Naive B cell (primary cell): ENCODE measurements around the gene RYR3. TPM values are rescaled to one million over a fixed set of nuclear protein-coding genes. Genes with fewer than 3 reads are reported as not detected.

Experiments used
- ATAC-seq, 2 donors: fragments of 150-1000 bp; cut with Tn5 transposase; 2 replicates each; pipeline ENCODE4 v1.10.0; 2021; ENCODE audit warnings: low read depth in 2 of 2, mild to moderate bottlenecking in 2 of 2, moderate library complexity in 2 of 2
- DNase-seq: peaks from one replicate; pipeline ENCODE4 v3.0.0; 2022
- H3K27ac Mint-ChIP-seq, 6 donors: one replicate each; pipeline ENCODE4 v1.8.0; 2020 to 2022; ENCODE audit warnings: mild to moderate bottlenecking in 6 of 6, mixed read lengths in 6 of 6, moderate library complexity in 5 of 6, inconsistent platforms in 2 of 6
- H3K27me3 Mint-ChIP-seq, 3 donors: one replicate each; pipeline ENCODE4 v1.8.0; 2021 to 2022; ENCODE audit warnings: mixed read lengths in 3 of 3, mild to moderate bottlenecking in 1 of 3
- H3K36me3 Mint-ChIP-seq, 2 donors: one replicate each; pipeline ENCODE4 v1.8.0; 2020 to 2022; ENCODE audit warnings: mixed read lengths in 2 of 2, inconsistent platforms in 1 of 2, mild to moderate bottlenecking in 1 of 2
- H3K4me1 Mint-ChIP-seq, 3 donors: one replicate each; pipeline ENCODE4 v1.8.0; 2020 to 2022; ENCODE audit warnings: mixed read lengths in 3 of 3, inconsistent platforms in 1 of 3, mild to moderate bottlenecking in 1 of 3, moderate library complexity in 1 of 3
- H3K4me3 Mint-ChIP-seq, 8 donors: one replicate each; pipeline ENCODE4 v1.8.0; 2020 to 2022; ENCODE audit warnings: mild to moderate bottlenecking in 8 of 8, mixed read lengths in 8 of 8, moderate library complexity in 8 of 8, inconsistent platforms in 2 of 8
- H3K9me3 Mint-ChIP-seq, 7 donors: one replicate each; pipeline ENCODE4 v1.8.0; 2020 to 2022; ENCODE audit warnings: mixed read lengths in 7 of 7, mild to moderate bottlenecking in 5 of 7, inconsistent platforms in 2 of 7, moderate library complexity in 1 of 7
- polyA plus RNA-seq, 6 donors: library from polyadenylated mRNA; unstranded; fragments of 300-500 nt; fragmentation: Illumina TruSeq; gene quantifications; one replicate each; pipeline ENCODE4 v1.2.3, GENCODE V29; 2021; ENCODE audit warnings: low read depth in 6 of 6

Gene RYR3
- polyA plus RNA-seq, 6 donors from 2014 or later = 0.14 to 0.86 (median 0.23) TPM

GRCh38 chr15:33524274-33524673 is 213.5 kb downstream of the RYR3 start:
- peaks cover 0 to 6% (median 3%) of the 10 kb centered on the region in 7 donors for H3K9me3 Mint-ChIP-seq
- ATAC-seq (no peak), DNase-seq (no peak)
- H3K36me3 Mint-ChIP-seq = no peaks in the 10 kb centered on the region
- peaks cover 9 to 14% (median 11%) of the 10 kb centered on the region in 3 donors for H3K27me3 Mint-ChIP-seq
- H3K4me1 Mint-ChIP-seq = no peaks in the 10 kb centered on the region
- H3K27ac Mint-ChIP-seq = no peak overlapping the region
- H3K4me3 Mint-ChIP-seq = no peak overlapping the region

GRCh38 chr15:33526532-33526931 is 215.8 kb downstream of the RYR3 start:
- no peak overlapping the region for H3K4me3 Mint-ChIP-seq
- no peaks in the 10 kb centered on the region for H3K4me1 Mint-ChIP-seq
- H3K27me3 Mint-ChIP-seq = peaks cover 4 to 9% (median 5%) of the 10 kb centered on the region in 3 donors
- DNase-seq (no peak), ATAC-seq (no peak)
- H3K36me3 Mint-ChIP-seq = no peaks in the 10 kb centered on the region
- H3K9me3 Mint-ChIP-seq = peaks cover 0 to 6% (median 2%) of the 10 kb centered on the region in 7 donors
- H3K27ac Mint-ChIP-seq = no peak overlapping the region

- Mint-ChIP-seq H3K27me3 (peaks cover 0 to 12% (median 5%) of the 10 kb centered on the region in 3 donors), H3K9me3 (no peaks in the 10 kb centered on the region), H3K4me1 (no peaks in the 10 kb centered on the region), H3K36me3 (no peaks in the 10 kb centered on the region), H3K27ac (no peak overlapping the region), H3K4me3 (no peak overlapping the region)
- ATAC-seq (no peak), DNase-seq (no peak)
These were observed 222.4 kb downstream of the RYR3 start for GRCh38 chr15:33533197-33533596.

GRCh38 chr15:33534642-33535041 is 223.9 kb downstream of the RYR3 start:
- H3K27ac Mint-ChIP-seq = no peak overlapping the region
- no peak overlapping the region for H3K4me3 Mint-ChIP-seq
- peaks cover 0 to 2% (median 0%) of the 10 kb centered on the region in 7 donors for H3K9me3 Mint-ChIP-seq
- no peaks in the 10 kb centered on the region for H3K4me1 Mint-ChIP-seq
- peaks cover 0 to 14% (median 0%) of the 10 kb centered on the region in 3 donors for H3K27me3 Mint-ChIP-seq
- ATAC-seq = no peak
- no peaks in the 10 kb centered on the region for H3K36me3 Mint-ChIP-seq
- DNase-seq = no peak

- Mint-ChIP-seq H3K4me3 (no peak overlapping the region), H3K9me3 (peaks cover 0 to 2% (median 0%) of the 10 kb centered on the region in 7 donors), H3K27me3 (peaks cover 0 to 14% (median 0%) of the 10 kb centered on the region in 3 donors), H3K27ac (no peak overlapping the region), H3K4me1 (no peaks in the 10 kb centered on the region), H3K36me3 (no peaks in the 10 kb centered on the region)
- DNase-seq = no peak
- ATAC-seq = no peak
These were observed 224.4 kb downstream of the RYR3 start for GRCh38 chr15:33535135-33535534.

GRCh38 chr15:33539825-33540573 is 229.2 kb downstream of the RYR3 start:
- no peaks in the 10 kb centered on the region for H3K4me1 Mint-ChIP-seq
- no peak overlapping the region for H3K27ac Mint-ChIP-seq
- H3K27me3 Mint-ChIP-seq = peaks cover 0 to 26% (median 5%) of the 10 kb centered on the region in 3 donors
- ATAC-seq (no peak), DNase-seq (no peak)
- no peaks in the 10 kb centered on the region for H3K36me3 Mint-ChIP-seq
- H3K4me3 Mint-ChIP-seq = no peak overlapping the region
- peaks cover 0 to 2% (median 0%) of the 10 kb centered on the region in 7 donors for H3K9me3 Mint-ChIP-seq

GRCh38 chr15:33543957-33544356 is 233.2 kb downstream of the RYR3 start:
- Mint-ChIP-seq H3K4me3 (no peak overlapping the region), H3K27ac (no peak overlapping the region), H3K4me1 (no peaks in the 10 kb centered on the region), H3K36me3 (no peaks in the 10 kb centered on the region), H3K9me3 (peaks cover 0 to 7% (median 2%) of the 10 kb centered on the region in 7 donors), H3K27me3 (peaks cover 0 to 23% (median 5%) of the 10 kb centered on the region in 3 donors)
- DNase-seq (no peak), ATAC-seq (no peak)

GRCh38 chr15:33545866-33546265 is 235.1 kb downstream of the RYR3 start:
- ATAC-seq (no peak), DNase-seq (no peak)
- H3K9me3 Mint-ChIP-seq = peaks cover 0 to 7% (median 3%) of the 10 kb centered on the region in 7 donors
- H3K4me1 Mint-ChIP-seq = no peaks in the 10 kb centered on the region
- peaks cover 0 to 21% (median 5%) of the 10 kb centered on the region in 3 donors for H3K27me3 Mint-ChIP-seq
- no peak overlapping the region for H3K27ac Mint-ChIP-seq
- H3K36me3 Mint-ChIP-seq = no peaks in the 10 kb centered on the region
- no peak overlapping the region for H3K4me3 Mint-ChIP-seq

GRCh38 chr15:33547876-33548275 is 237.1 kb downstream of the RYR3 start:
- H3K27me3 Mint-ChIP-seq = peaks cover 0 to 19% (median 5%) of the 10 kb centered on the region in 3 donors
- ATAC-seq = no peak
- H3K4me1 Mint-ChIP-seq = no peaks in the 10 kb centered on the region
- peaks cover 0 to 7% (median 3%) of the 10 kb centered on the region in 7 donors for H3K9me3 Mint-ChIP-seq
- DNase-seq = no peak
- H3K4me3 Mint-ChIP-seq = no peak overlapping the region
- no peak overlapping the region for H3K27ac Mint-ChIP-seq
- no peaks in the 10 kb centered on the region for H3K36me3 Mint-ChIP-seq

- Mint-ChIP-seq H3K4me1 (no peaks in the 10 kb centered on the region), H3K27me3 (peaks cover 0 to 5% (median 0%) of the 10 kb centered on the region in 3 donors), H3K36me3 (no peaks in the 10 kb centered on the region), H3K4me3 (no peak overlapping the region), H3K9me3 (peaks cover 0 to 7% (median 4%) of the 10 kb centered on the region in 7 donors), H3K27ac (no peak overlapping the region)
- no peak for ATAC-seq
- DNase-seq = no peak
These were observed 241.1 kb downstream of the RYR3 start for GRCh38 chr15:33551860-33552259.

GRCh38 chr15:33553157-33553556 is 242.4 kb downstream of the RYR3 start:
- Mint-ChIP-seq H3K4me1 (no peaks in the 10 kb centered on the region), H3K9me3 (peaks cover 0 to 7% (median 4%) of the 10 kb centered on the region in 7 donors), H3K27ac (no peak overlapping the region), H3K36me3 (no peaks in the 10 kb centered on the region), H3K27me3 (peaks cover 0 to 5% (median 0%) of the 10 kb centered on the region in 3 donors), H3K4me3 (no peak overlapping the region)
- DNase-seq (no peak), ATAC-seq (no peak)

- no peaks in the 10 kb centered on the region for H3K36me3 Mint-ChIP-seq
- no peak overlapping the region for H3K4me3 Mint-ChIP-seq
- peaks cover 0 to 12% (median 5%) of the 10 kb centered on the region in 3 donors for H3K27me3 Mint-ChIP-seq
- no peaks in the 10 kb centered on the region for H3K4me1 Mint-ChIP-seq
- H3K9me3 Mint-ChIP-seq = peaks cover 0 to 11% (median under 1%) of the 10 kb centered on the region in 7 donors
- no peak overlapping the region for H3K27ac Mint-ChIP-seq
- ATAC-seq (no peak), DNase-seq (no peak)
These were observed 248.6 kb downstream of the RYR3 start for GRCh38 chr15:33559207-33559890.

GRCh38 chr15:33561407-33561806 is 250.6 kb downstream of the RYR3 start:
- H3K9me3 Mint-ChIP-seq = peaks cover 0 to 17% (median 4%) of the 10 kb centered on the region in 7 donors
- H3K27ac Mint-ChIP-seq = no peak overlapping the region
- no peaks in the 10 kb centered on the region for H3K4me1 Mint-ChIP-seq
- H3K27me3 Mint-ChIP-seq = peaks cover 1 to 12% (median 5%) of the 10 kb centered on the region in 3 donors
- no peaks in the 10 kb centered on the region for H3K36me3 Mint-ChIP-seq
- ATAC-seq = no peak
- no peak overlapping the region for H3K4me3 Mint-ChIP-seq
- no peak for DNase-seq

- DNase-seq (no peak), ATAC-seq (no peak)
- no peaks in the 10 kb centered on the region for H3K36me3 Mint-ChIP-seq
- H3K4me3 Mint-ChIP-seq = no peak overlapping the region
- H3K4me1 Mint-ChIP-seq = no peaks in the 10 kb centered on the region
- peaks cover 0 to 12% (median 5%) of the 10 kb centered on the region in 3 donors for H3K27me3 Mint-ChIP-seq
- no peak overlapping the region for H3K27ac Mint-ChIP-seq
- H3K9me3 Mint-ChIP-seq = peaks cover 0 to 17% (median 4%) of the 10 kb centered on the region in 7 donors
These were observed 251.2 kb downstream of the RYR3 start for GRCh38 chr15:33561967-33562366.
